GM19455 (cell line): ENCODE measurements around the gene CRTC1.

Experiments
- ATAC-seq: cut with Tn5 transposase; IDR thresholded peaks from one replicate; pipeline ENCODE4 v1.9.1; 2021; ENCODE audit not compliant: unreplicated experiment

CRTC1 gene

GRCh38 chr19:18765224-18765623 lies 81.7 kb downstream of the CRTC1 start:
- no peak for ATAC-seq

- ATAC-seq = no peak
Measured at GRCh38 chr19:18768046-18768771, 84.7 kb downstream of the CRTC1 start.

GRCh38 chr19:18768997-18769891 lies 85.8 kb downstream of the CRTC1 start:
- ATAC-seq = no peak

GRCh38 chr19:18769989-18770528 lies 86.6 kb downstream of the CRTC1 start:
- ATAC-seq = no peak

GRCh38 chr19:18770663-18771327 lies 87.3 kb downstream of the CRTC1 start:
- ATAC-seq = no peak

- ATAC-seq = no peak
Measured at GRCh38 chr19:18771328-18772242, 88.1 kb downstream of the CRTC1 start.

- no peak for ATAC-seq
Measured at GRCh38 chr19:18772620-18773587, 89.4 kb downstream of the CRTC1 start.

GRCh38 chr19:18773682-18774081 lies 90.2 kb downstream of the CRTC1 start:
- ATAC-seq = no peak

GRCh38 chr19:18774107-18774506 lies 90.6 kb downstream of the CRTC1 start:
- no peak for ATAC-seq

- no peak for ATAC-seq
Measured at GRCh38 chr19:18774782-18775444, 91.4 kb downstream of the CRTC1 start.

- ATAC-seq = no peak
Measured at GRCh38 chr19:18775586-18776287, 92.3 kb downstream of the CRTC1 start.

GRCh38 chr19:18776288-18776594 lies 92.8 kb downstream of the CRTC1 start:
- no peak for ATAC-seq

GRCh38 chr19:18776736-18777135 lies 93.3 kb downstream of the CRTC1 start:
- ATAC-seq = no peak

- no peak for ATAC-seq
Measured at GRCh38 chr19:18777301-18778075, 94.0 kb downstream of the CRTC1 start.

- ATAC-seq = no peak
Measured at GRCh38 chr19:18778076-18778389, 94.6 kb downstream of the CRTC1 start.

- ATAC-seq = no peak
Measured at GRCh38 chr19:18778826-18779495, 95.5 kb downstream of the CRTC1 start.

- no peak for ATAC-seq
Measured at GRCh38 chr19:18780081-18780480, 96.6 kb downstream of the CRTC1 start.
